Fibroblast of skin of left quadriceps (primary cell): ENCODE results near the gene HINT3.
"Not testable (repeated sequence)": the region's sequence is repeated elsewhere in the genome, so short reads cannot be mapped to it uniquely, and the experiment has no call there.

Experiments used
- DNase-seq, 2 experiments: peaks; one replicate each; pipeline ENCODE4 v3.0.0-alpha.2; 2013; ENCODE audit warnings: low read depth in 2 of 2

Gene HINT3

GRCh38 chr6:125939791-125940190, 16.8 kb upstream of the HINT3 start:
- no peak for DNase-seq

DNA sequence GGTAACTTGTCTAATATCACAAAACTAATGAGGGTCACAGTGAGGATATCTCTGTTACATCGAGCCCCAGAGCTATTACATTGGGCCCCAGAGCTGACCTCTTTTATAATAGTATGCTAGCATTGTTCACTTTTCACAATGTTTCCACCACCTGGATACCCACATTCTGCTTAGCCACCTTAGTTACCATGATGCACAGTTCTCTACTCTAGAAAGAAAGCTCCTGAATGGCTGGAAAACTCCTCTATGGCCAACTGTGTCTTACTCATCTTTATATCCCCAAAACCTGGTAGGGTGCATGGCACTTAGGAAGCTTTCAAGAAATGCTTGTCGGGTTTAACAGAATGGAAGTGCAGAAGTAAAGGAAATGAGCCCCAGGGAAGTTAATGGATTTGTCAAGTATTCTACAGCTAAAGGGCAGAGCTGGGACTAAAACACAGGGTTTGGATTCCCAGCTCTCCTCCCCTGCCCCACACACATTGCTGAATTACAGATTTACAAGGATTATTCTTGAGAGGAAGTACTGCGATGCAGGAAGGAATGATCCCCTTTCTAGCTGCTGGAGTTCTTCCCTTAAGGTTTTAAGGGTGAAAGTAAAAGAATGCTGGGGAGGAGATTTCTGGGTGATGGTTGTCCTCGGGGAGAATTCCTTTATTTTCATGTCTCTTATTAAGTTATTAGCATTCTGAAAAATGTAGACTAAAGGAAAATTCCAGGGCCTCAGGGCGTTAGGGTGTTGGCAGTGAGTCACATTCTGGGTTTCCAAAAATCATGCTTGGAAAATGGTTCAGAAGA, 16.1 kb upstream of the HINT3 start:
- DNase-seq = no peak

DNA sequence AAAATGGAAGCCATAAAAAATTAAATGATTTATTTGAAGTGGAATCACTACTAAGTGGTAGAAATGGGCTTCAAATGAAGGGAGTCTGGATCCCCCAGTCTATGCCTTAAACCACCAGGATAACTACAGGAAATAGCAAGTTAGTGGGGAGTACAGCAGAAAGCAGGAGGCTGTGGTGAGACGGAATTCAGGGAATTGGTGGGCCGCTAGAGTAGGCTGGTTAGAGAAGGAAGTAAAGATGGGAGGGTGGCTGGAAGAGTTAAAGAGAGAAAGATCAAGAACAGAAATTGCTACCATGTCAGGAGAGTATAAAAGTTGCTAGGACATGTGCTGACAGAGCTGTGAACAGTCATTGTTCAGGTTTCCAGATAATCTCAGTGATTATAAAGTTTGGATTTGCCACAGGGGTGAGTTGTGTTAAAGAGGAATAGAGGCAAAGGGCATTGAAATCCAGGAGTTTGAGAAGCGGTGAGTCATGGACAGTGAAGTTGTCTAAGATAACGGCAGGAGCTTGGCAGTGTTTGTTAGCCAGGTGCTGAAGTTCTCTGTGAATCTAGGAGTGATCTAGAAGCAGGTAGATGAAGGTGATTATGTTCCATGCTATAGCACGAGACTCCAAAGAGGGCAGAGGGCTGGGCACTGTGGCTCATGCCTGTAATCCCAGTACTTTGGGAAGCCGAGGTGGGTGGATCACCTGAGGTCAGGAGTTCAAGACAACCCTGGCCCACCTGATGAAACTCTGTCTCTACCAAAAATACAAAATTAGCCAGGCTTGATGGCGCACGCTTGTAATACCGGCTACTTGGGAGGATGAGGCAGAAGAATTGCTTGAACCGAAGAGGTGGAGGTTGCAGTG, 13.7 kb upstream of the HINT3 start:
- no peak for DNase-seq

DNA sequence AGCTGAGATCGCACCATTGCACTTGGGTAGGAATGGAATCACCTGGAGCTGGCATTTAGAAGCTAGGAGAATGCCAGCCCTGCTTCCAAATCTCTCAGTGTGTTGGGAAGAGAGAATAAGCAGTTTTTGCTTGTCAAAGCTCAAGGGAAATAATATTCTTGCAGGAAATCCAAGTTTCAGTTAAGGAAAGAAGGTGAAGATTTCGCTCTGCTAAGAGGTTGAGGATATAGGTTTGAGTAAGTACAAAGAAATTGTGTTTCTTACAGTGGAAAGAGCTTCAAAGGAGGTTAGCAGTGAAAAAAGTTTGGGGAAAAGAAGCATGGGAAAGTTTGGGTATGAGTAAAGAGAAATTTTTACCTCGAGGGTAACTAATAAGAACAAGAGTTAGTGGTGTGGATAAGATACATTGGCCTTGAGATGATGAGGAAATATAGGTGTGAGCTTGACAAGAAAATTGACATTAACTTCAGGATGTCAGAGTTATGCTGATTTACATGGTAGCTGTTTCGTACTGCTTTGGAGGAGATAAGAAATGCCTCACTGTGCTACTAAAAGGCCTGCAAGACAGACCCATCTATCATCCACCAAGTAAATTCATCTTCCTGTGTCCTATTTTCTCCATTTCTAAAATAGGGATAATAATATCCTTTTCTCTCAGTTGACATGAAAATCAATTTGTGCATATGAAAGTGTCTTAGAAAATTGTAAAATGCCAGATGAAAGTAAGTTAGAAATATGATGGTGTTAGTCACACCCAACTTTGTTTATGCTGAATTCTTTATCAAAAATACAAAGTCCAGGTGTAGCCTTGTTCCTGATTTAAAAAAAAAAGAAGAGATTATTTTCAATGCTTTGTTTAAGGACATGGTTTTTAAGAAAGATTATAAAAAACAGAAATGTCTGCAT, 12.8 kb upstream of the HINT3 start:
- no peak for DNase-seq

DNA sequence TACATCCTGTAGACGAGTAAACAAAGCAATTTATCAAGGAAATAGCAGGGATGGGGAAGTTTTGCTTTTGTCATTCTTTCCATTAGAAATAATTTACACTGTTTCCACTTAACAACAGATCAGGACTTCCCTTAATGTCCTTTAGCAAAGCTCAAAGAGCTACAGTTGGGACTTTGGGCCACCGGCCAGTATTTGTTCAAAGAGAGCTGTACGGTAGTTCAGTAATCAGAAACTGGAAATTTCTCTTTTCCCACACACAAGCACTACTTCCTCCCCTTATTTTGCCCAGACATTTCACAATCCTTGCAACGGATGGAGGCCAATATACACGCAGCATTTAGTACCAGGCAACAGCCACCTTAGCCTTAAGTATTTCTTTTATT, 12.1 kb upstream of the HINT3 start:
- no peak for DNase-seq

GRCh38 chr6:125944896-125945295, 11.7 kb upstream of the HINT3 start:
- DNase-seq = no peak

DNA sequence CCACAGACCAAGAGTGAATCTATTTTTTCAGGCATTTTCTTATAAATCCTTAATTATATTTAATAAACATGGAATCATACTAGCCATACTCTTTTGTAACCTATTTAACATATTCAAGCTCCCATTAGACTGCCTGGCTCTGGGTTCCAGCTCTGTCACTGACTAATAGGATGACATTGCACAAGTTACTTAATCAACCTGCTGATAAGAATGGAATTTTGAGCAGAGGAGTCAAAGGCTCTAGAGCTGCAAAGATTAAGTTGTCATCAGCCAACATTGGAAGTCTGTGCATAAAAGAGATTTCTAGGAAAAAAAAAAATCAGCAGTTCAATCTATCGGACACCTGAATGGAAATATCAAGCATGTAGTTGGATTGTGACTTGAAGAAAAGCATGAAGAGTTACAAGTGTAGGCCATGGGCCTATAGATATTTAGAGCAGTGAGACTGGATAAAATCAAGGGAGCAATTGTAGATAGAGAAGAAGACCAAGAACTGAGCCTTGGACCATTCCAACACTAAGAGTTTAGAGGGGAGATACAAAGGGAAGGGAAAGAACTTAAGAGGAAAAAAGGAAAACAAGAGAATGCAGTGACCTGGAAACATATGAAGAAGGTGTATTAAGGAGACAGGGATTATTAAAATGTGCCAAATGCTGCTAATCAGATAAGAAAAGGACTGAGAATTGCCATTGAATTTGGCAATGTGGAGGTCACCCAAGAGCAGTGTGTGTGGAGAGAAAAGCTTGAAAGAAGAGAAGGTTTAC, 11.0 kb upstream of the HINT3 start:
- no peak for DNase-seq

DNA sequence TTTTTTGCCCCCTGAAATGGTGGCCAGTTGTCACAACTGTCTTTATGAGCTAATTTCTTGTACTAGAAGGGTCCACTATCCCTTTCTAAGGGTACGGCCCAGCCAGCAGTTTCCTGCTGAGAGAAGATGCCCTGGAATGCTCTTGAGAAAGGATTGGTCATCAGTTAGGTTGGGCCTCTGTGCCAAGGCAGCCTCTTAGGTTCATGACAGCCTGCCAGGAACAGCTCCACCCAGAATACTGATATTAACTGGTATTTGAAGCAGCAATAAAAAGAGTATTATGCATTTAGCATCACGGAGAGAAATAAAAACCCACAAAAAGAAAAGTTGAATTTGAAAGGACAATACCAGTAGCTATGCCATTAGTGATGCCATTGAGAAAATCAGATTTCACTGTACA, 9.0 kb upstream of the HINT3 start:
- no peak for DNase-seq

GRCh38 chr6:125948455-125948854, 8.1 kb upstream of the HINT3 start:
- DNase-seq = no peak

- no peak for DNase-seq
Measured at GRCh38 chr6:125949069-125949468, 7.5 kb upstream of the HINT3 start.

DNA sequence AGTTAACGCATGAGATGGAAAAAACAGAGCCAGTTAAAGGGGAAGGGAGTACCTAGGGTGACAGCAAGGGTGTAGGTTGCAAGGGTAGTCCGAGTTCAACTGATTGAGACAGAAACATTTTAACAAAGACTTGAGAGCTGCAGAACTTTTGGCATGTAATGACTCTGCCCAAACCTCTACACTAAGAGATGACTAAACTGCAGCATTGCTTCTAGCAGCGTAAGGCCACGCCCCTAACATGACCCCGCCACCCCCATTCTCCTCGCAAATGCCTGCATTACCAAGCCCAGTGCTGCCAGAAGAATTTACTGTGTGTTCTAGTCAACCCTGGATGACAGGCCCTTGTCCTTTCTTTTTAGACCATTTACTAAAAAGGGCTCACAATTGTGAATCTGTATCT, 6.3 kb upstream of the HINT3 start:
- no peak for DNase-seq

GRCh38 chr6:125950716-125951115, 5.9 kb upstream of the HINT3 start:
- DNase-seq = not testable (repeated sequence)

DNA sequence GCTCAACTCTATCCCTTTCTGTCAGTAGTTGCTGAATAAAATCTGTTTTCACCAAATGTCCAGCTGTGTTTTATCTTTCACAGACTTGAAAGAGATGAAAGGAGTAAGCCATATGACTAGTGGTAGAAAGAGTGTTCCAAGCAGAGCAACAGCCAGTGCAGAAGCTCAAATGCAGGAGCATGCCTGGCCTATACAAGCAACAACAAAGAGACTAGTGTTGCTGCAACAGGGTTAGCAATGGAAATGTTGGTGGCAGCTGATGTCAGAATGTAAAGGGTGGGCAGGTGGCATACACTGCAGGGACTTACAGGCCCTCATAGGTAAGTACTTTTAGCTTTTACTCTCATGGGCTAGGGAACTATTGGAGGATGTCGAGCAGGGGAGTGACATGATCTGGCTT, 5.2 kb upstream of the HINT3 start:
- DNase-seq = no peak

GRCh38 chr6:125952764-125953501, 3.6 kb upstream of the HINT3 start:
- no peak for DNase-seq

DNA sequence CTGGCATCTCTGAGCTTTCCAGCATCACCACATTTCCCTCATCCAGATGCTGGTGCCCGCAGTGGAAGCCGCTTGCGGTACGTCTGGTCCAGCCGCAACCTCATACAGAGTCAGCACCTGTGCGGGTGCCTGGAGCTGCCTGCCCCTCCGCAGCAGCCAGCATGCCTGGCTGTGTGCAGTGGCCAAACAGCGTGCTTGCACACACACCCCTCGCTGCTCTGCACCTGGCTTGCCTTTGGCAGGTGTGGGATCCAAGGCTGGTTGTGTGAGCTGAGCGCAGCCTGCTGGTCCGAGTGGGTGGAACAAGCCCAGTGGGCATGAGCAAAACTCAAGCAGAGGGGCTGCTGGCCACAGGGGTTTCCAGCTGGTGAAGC, 3.1 kb upstream of the HINT3 start:
- DNase-seq = no peak

DNA sequence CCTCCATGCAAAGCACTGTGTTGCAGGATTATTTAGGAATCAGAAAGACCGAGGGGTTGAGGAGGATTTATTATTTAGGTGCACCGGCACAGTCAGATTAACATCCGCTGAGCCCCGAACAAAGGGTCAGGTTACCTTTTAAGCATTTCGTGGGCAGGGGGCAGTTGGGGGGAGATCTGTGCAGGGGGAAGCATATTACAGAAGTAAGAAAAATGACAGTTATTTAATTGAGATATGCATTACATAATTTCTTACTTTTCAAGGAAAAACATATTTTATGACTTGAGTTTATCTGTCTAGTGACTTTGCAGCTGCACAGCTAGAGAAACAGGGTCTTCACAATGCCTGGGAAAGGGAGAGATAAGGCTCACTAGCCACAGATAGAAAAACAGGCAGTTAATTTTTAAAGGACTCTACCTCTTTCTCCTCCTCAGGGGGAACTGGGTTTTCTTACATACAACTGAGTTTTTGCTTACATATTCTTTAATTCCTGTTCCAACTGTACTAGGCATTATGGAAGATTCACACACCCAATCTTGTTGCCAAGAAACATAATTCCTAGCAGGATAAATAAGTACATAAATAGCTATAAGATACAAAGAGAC, 1.7 kb upstream of the HINT3 start:
- no peak for DNase-seq

GRCh38 chr6:125955973-125956372, 597 bp upstream of the HINT3 start:
- no peak for DNase-seq

- no peak for DNase-seq
Measured at GRCh38 chr6:125957391-125957693, 772 bp downstream of the HINT3 start.

DNA sequence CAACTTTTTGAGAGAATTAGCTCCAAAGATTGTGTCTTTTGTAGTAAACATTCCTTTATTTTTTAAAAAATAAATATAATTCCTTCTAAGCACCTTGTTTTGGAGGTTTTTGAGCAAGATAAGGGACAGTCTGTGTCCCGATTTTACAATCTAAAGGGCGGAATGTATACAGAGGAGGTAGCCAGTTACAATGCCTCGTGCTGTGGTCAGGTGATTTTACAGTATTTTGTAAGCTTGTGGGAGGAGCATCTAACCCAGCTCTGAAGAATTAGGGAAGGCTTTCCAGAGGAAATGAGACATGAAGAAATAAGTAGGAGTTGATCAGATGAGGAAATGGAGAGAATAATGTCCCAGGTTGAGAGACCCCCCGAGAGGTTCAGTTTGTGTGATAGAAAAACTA, 1.3 kb downstream of the HINT3 start:
- no peak for DNase-seq

DNA sequence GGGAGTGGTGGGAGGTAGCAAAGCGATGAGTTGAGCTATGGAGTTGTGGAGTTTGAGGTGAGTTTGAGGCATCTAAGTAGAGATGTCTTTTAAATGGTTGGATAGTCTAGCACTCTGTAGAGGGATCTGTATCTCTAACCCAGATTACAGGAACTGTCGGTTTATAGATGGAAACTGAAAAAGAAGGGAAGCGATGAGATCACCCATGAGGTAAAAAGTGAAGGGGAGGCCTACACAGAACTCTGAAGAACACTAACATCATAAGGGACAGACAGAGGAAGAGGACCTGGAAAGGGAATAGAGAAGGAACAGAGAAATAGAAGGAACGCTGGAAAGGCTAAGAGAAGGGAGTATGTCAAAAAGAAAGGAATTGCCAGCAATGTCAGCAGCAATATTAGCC, 2.5 kb downstream of the HINT3 start:
- DNase-seq = no peak

DNA sequence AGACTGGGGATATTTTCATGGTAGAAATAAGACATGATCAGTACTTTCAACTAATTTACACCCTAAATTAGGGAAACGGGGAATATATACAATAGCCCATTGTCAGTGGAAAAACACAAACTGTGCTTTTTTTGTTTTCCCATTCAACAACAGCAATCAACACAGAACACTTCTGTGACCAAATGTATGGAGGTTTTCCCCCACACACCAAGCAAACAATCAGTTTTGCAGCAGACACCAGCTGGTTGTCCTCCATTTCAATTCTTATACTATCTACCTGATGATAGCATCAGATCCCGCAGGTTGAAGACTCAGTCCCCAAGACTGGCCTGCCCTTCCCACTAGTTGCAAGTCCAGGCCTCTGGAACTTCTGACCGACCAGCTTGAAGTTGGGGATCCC, 4.5 kb downstream of the HINT3 start:
- DNase-seq = no peak
